Occipital lobe (tissue), 2 donors: ENCODE results near the gene FERMT3. TPM values are rescaled to one million over a fixed set of nuclear protein-coding genes. Genes with fewer than 3 reads are reported as not detected.

Source experiments
- DNase-seq: peaks from one replicate; lab custom pipeline; 2025; lab: John Stamatoyannopoulos, UW
- total RNA-seq: library from RNA; depleted of rRNA; stranded (reverse); fragments of >200 nt; gene quantifications from one replicate; pipeline ENCODE4 v1.2.3, GENCODE V29; 2014

The FERMT3 gene
- total RNA-seq, 1 donor from 2014 or later, result 1.6 TPM

DNA sequence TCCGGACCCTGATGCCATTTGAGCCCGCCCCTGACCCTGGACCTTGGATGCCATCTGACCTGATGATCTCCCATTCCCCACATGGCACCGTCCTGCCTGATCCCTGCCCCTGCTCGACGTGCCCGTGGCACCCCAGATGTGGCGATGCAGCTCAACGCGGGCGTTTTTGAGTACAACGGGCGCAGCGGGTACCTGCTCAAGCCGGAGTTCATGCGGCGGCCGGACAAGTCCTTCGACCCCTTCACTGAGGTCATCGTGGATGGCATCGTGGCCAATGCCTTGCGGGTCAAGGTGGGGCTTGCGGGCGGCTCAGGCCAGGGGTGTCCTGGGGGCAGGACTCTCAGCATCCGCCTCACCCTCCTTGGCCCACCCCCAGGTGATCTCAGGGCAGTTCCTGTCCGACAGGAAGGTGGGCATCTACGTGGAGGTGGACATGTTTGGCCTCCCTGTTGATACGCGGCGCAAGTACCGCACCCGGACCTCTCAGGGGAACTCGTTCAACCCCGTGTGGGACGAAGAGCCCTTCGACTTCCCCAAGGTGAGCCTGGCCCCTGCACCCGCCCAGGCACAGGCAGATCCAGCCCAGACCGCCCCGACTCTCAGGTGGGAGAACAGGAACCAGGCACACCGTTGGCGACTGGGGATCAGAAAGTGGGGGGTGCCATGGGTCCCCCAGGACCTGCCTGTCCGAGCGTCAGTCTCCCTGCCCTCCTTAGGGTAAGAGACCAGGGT, 55.9 kb downstream of the FERMT3 start:
- DNase-seq, result no peak

DNA sequence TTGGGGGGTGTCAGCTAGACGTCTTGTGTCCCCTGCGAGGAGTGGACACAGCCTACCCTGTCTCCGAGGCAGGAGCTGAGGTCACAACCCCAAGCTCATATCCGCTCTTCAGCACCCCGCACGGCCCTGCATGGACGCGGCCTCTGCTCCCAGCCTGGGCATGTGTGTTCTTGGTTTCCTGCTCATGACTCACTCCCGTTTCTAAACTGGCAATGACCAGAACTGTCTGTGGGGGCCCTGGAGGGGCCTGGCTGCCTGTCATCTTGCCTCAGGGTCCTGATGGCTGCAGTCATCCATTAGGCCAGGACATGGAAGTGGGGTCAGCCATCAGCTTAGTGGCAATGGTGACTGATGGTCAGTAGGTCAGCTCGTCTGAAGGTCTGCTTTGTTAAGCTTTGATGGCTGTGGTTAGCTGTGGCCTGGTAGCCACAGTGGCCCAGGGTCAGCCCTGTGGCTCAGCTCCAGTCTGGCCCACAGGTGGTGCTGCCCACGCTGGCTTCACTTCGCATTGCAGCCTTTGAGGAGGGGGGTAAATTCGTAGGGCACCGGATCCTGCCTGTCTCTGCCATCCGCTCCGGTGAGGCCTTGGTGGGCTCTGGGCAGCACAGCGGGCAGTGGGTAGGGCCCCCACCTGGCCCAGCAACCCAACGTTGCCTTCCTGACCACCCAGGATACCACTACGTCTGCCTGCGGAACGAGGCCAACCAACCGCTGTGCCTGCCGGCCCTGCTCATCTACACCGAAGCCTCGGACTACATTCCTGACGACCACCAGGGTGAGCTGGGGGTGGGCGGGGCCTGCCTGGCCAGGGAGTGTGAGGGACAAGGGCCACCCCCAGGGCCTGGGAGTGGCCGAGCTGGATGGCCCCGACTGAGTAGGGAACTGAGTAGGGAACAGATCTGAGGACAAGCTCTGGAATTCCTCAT, 56.8 kb downstream of the FERMT3 start:
- DNase-seq, result no peak

DNA sequence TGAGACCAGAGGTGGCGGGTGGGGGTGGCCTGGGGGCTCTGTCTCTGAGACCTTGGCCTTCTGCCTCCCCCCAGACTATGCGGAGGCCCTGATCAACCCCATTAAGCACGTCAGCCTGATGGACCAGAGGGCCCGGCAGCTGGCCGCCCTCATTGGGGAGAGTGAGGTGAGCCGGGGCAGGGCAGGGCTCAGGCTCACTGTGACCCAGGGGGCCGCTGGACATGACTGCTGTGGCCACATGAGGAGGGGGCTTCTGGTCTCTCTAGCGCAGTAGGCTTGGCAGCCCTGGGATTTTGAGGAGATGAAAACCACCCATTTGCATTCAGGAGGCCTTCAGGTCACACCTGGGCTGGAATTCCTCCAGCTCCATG, 57.4 kb downstream of the FERMT3 start:
- no peak for DNase-seq

DNA sequence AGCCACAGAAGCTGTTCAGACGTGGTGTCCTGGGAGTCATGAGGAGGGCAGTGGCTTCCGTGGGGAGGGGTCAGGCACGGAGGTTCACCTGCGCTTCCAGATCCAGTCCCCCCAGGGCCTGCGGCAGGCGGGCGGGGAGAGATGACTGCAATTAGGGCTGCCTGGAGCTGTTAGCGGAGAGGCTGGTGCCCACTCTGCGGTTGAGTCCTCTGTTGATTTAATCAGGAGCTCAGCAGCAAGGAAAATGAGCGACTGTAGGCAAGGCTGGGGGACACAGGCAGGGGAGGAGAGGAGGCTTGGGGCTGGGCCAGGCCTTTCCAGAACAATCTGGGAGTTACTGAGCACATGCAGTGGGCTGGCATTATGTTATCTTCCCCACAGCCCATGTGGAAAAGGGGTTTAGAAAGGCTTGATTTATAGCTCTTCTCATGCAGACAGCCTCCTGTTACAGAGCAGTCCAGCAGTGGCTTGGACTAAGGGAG, 57.9 kb downstream of the FERMT3 start:
- DNase-seq, result no peak

DNA sequence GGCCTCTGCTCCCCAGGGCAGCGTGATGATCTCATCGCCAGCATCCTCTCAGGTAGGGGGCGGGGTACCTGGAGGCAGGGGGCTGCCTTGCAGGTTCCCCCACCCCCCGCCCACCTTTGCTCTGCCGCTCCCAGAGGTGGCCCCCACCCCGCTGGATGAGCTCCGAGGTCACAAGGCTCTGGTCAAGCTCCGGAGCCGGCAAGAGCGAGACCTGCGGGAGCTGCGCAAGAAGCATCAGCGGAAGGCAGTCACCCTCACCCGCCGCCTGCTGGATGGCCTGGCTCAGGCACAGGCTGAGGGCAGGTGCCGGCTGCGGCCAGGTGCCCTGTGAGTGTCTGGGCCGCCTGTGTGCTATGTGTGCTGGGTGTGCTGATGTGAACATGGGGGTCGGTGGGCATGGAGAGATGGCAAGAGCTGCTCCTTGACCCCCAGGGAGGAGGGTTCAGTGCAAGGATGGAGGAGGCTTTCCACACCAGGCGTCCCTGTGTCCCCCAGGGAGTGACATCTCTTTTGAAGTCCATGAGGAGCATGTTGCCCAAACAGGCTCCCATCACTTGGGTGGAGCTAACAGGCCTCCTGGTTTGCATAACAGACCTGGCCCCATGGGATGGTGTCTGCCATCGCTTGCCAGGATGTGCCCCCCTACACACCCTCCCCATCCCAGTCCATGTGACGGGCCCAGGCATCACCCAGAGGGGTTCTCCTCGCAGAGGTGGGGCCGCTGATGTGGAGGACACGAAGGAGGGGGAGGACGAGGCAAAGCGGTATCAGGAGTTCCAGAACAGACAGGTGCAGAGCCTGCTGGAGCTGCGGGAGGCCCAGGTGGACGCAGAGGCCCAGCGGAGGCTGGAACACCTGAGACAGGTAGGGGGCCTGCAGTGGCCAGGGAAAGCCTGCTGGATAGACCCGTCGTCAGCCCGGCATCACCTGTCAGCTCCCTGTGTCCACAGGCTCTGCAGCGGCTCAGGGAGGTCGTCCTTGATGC, 58.9 kb downstream of the FERMT3 start:
- DNase-seq, result no peak

DNA sequence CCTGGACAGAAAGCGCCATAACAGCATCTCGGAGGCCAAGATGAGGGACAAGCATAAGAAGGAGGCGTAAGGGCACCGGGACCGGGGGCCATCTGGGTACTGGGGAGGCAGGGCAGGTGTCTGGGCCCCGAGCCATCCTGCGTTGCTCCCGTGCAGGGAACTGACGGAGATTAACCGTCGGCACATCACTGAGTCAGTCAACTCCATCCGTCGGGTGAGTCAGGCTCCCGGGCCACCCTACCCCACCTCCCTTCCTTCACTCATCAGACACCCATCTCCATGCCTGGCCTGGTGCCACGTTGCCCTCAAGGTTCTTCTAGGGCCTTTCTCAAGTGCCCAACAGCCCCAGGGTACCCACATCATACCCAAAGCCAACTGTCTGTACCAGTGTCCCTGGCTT, 59.8 kb downstream of the FERMT3 start:
- no peak for DNase-seq

DNA sequence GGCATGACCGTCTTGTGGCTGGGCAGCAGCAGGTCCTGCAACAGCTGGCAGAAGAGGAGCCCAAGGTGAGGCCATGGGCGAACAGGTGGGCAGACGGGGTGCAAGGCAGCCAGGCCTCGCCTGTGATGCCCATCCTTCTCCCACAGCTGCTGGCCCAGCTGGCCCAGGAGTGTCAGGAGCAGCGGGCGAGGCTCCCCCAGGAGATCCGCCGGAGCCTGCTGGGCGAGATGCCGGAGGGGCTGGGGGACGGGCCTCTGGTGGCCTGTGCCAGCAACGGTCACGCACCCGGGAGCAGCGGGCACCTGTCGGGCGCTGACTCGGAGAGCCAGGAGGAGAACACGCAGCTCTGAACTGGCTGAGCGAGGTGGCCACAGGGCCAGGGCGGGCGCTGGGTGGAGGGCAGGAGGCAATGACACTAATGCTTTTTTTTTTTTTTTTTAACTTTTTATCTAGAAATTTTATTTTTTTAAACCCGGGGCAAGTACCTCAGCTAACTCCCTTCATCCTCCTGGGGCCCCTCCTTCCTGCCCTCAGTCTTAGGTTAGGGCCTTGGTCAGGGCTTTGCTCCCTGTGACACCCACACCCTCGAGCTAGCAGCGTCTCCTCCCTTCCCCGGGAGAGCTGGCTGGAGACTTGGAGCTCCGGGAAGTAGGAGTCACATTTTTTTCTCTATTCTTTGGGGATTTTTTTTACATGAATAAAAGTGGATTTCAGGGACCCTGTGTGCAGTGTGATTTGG, 60.9 kb downstream of the FERMT3 start:
- DNase-seq, result no peak

DNA sequence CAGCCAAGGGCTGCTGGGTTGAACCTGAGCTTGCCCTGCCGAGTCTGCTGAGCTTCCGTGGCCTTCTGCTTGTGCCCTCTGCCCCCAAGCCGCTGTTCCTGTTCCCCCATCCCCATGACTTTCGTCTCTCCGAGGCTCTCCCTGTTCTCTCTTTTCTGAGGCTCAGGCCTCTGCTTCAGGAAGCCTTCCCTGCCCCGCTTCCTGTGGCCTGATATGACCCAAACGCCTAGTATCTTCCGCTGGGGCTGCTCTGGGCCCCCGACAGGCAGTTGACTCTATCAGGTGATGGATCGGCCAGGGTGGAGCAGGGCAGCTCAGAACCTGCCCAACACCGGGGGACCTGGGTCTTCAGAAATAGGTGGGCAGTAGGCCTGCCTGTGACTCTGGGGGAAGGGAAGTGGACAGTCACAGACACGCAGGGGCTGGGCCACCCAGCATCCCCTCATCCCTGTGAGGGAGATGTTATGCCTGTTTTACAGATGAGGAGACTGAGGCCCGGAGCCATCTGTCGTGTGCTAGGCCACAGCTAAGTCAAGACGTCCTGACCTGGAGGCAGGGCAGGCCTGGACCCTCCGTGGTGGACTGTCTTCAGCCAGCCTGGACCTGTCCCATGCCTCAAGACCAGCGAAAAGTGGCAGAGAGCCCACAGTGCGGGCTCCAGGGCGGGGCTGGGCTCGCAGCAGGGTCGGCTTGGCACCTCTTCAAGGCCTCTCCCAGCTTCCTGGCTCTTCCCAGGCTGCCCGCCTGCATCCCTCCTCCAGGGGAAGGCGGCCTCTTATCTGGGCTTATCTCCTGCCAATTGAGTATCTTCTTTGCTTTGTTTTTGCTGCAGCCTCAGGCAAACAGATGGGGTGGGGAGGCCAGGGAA, 61.7 kb downstream of the FERMT3 start:
- DNase-seq, result no peak

DNA sequence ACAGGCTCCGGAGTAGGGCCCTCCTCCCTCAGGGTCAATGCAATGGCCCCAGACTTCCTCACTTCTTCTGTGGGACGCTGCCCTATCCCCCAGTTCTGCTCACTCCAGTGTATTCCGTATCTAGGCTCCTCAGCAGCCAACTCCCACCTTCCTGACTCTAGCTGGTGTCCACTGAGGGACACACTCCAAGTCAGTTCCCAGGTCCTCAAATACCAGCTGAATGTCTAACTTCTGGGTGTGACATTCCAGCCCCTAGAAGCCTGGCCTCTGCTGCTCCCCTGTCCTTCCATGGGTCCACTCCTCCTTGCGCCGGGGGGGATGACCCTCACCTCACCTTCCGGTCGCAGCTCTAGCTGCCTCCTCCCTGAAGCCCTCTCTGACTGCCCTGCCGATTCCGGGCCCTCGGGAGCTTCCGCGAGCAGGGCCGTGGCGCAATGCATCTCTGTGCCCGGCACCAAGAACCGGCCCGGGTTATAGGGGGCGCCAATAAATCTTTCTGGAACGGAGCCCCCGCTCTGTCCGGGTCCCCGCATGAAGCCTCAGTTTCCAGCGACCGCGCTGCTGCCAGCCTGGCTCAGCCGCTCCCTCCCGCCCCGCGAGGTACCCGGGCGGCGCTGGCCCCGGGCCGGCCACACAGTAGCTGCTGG, 62.5 kb downstream of the FERMT3 start:
- DNase-seq, result no peak

DNA sequence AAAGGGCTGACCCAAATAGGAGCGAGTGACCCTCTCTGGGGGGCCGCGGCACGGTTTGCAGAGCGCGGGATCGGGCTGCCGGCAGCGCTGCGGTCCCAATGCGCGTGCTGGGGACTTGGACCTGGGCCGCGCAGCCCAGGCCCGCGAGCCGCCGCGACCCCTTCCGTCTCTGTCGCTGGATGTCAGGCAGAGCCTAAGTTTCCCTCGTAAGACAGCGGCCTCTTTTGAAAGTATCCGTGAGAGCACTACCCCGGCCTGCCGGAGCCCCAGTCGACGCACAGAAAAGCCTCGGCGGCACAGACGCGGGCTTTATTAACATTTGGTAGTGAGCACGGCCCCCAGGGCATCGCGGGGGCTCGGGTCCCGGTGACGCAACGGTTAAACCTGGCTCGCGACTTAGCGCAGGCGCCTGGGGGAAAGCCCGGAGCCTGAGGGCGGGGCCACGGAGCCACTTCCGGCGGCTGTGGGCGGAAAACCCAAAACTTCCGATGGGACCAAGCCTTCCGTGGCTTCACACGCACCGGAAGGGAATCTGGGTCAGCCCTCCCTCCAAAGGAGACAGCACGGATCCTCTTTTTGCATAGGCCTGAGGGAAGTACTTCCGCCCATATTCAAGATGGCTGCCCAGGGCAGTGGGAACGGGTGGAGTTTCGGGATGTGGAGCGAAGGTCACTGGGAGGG, 63.2 kb downstream of the FERMT3 start:
- DNase-seq, result peak; percentile 99

Other genes with a start within 250 kb of the FERMT3 start
- gene COX8A, start 232.1 kb upstream of the FERMT3 start, total RNA-seq, result 190 TPM
- 25.3 TPM for gene OTUB1, start 220.3 kb upstream of the FERMT3 start, total RNA-seq
- gene FLRT1, start 170.8 kb upstream of the FERMT3 start, total RNA-seq, result 5.0 TPM
- 16.2 TPM for gene MACROD1, start 40.6 kb upstream of the FERMT3 start, total RNA-seq
- 69.4 TPM for gene STIP1, start 20.6 kb upstream of the FERMT3 start, total RNA-seq
- 7.3 TPM for gene TRPT1, start 19.5 kb downstream of the FERMT3 start, total RNA-seq
- 11.2 TPM for gene NUDT22, start 19.6 kb downstream of the FERMT3 start, total RNA-seq
- gene DNAJC4, start 23.8 kb downstream of the FERMT3 start, total RNA-seq, result 5.6 TPM
- 9.5 TPM for gene VEGFB, start 27.9 kb downstream of the FERMT3 start, total RNA-seq
- gene FKBP2, start 34.4 kb downstream of the FERMT3 start, total RNA-seq, result 17.5 TPM
- 74.2 TPM for gene PPP1R14B, start 40.2 kb downstream of the FERMT3 start, total RNA-seq
- gene PLCB3, start 44.8 kb downstream of the FERMT3 start, total RNA-seq, result 9.2 TPM
- gene BAD, start 77.9 kb downstream of the FERMT3 start, total RNA-seq, result 28.2 TPM
- 9.7 TPM for gene GPR137, start 79.1 kb downstream of the FERMT3 start, total RNA-seq
- 3.0 TPM for gene KCNK4, start 84.6 kb downstream of the FERMT3 start, total RNA-seq
- 1.7 TPM for gene CATSPERZ, start 93.6 kb downstream of the FERMT3 start, total RNA-seq
- 14.2 TPM for gene ESRRA, start 98.8 kb downstream of the FERMT3 start, total RNA-seq
- 81.9 TPM for gene TRMT112, start 110.8 kb downstream of the FERMT3 start, total RNA-seq
- 93.0 TPM for gene PRDX5, start 111.4 kb downstream of the FERMT3 start, total RNA-seq
- 1.4 TPM for gene CCDC88B, start 133.5 kb downstream of the FERMT3 start, total RNA-seq
- 10.0 TPM for gene RPS6KA4, start 152.4 kb downstream of the FERMT3 start, total RNA-seq